ENCODE results near the gene TSC22D4. TPM values are rescaled to one million over a fixed set of nuclear protein-coding genes. Genes with fewer than 3 reads are reported as not detected.

TSC22D4 gene
- total RNA-seq, 4 donors from 2014 or later: 29.2 to 65.0 (median 33.7) TPM

DNA sequence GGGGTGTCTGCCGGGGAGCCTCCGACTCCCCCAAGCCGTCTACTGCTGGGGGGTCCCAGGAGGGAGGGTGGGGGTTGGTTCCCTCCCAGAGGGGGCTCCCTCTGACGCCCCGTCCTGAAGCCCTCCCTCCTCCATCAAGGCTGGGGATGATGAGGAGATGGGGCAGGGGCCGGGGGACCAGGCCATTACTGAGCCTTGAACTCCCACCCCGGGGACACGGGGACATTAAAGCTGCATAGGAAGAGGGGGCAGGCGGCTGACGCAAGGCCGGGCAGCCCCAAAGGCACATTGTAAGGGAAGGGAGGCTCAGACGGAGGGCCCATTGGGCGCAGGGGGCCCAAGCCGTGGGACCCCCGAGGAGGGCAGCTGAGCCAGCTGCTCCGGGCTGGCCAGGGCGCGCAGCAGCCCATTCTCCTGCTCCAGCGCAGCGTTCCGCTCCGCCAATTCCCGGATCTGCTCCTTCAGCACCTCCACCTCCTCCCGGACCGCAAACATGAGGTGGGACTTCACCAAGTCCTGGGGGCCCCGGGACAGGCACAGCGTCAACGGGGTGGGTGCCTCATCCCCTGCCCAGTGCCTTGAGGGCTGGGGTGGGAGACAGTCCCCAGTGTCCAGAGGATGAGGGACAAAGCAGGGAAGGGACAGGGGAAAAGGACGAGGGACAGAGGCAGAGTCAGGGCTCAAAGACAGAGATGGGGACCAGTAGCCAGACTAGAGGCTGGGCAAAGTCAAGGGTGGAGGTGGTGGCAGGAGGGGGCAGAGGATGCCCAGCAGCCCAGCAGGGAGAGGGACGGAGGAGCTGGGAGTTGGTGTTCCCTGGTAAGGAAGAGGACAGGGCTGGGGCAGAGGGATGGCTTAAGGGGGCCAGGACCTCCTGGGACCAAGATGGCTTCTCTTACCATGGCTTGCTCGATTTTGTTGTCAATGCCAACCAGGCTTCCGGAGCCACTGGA lies 12.1 kb downstream of the TSC22D4 start:
- DNase-seq: no peak
- 58 to 64% methylated on average over 5 to 7 of the region's 32 CpGs for WGBS, 2 donors
- Histone ChIP-seq H3K4me3 (no peak overlapping the region), H3K27me3 (no peaks in the 10 kb centered on the region), H3K36me3 (peaks cover 6 to 74% (median 7%) of the 10 kb centered on the region in 3 donors), H3K4me1 (peaks cover 15 to 63% (median 18%) of the 10 kb centered on the region in 3 donors), H3K27ac (peak overlapping the region in 2 of 4 donors; percentile 42 to 54), H3K9me3 (no peaks in the 10 kb centered on the region)
- intact Hi-C loops (cut with DNase I): no loop called here
- TF ChIP-seq POLR2A (IDR thresholded peaks at IDR 0.05): no peak
- TF ChIP-seq CTCF (IDR thresholded peaks at IDR 0.05): no peak

GRCh38 chr7:100465702-100466311 lies 13.2 kb downstream of the TSC22D4 start:
- Histone ChIP-seq H3K27me3 (no peaks in the 10 kb centered on the region), H3K27ac (peak overlapping the region; percentile 3 to 63 (median 48)), H3K9me3 (no peaks in the 10 kb centered on the region), H3K36me3 (peaks cover 6 to 71% (median 7%) of the 10 kb centered on the region in 3 donors), H3K4me3 (peak overlapping the region in 1 of 4 donors; percentile 37), H3K4me1 (peaks cover 15 to 54% (median 16%) of the 10 kb centered on the region in 3 donors)
- DNase-seq: no peak
- TF ChIP-seq CTCF (IDR thresholded peaks at IDR 0.05) (peak; percentile 16 to 51 (median 48)), POLR2A (IDR thresholded peaks at IDR 0.05) (no peak)
- 15 to 37% methylated on average over 5 of the region's 17 CpGs for WGBS, 2 donors
- intact Hi-C loops (cut with DNase I): no loop called here

- no peak for TF ChIP-seq CTCF (IDR thresholded peaks at IDR 0.05)
- TF ChIP-seq POLR2A (IDR thresholded peaks at IDR 0.05): no peak
- peaks cover 15 to 50% (median 16%) of the 10 kb centered on the region in 3 donors for H3K4me1 ChIP-seq
- intact Hi-C loops (cut with DNase I): no loop called here
- no peaks in the 10 kb centered on the region for H3K27me3 ChIP-seq
- 79 to 80% methylated on average over 6 to 8 of the region's 8 CpGs for WGBS, 2 donors
- no peak overlapping the region for H3K4me3 ChIP-seq
- H3K9me3 ChIP-seq: no peaks in the 10 kb centered on the region
- H3K27ac ChIP-seq: peak overlapping the region in 1 of 4 donors; percentile 54
- peaks cover 6 to 70% (median 7%) of the 10 kb centered on the region in 3 donors for H3K36me3 ChIP-seq
- DNase-seq: no peak
These were observed 13.7 kb downstream of the TSC22D4 start for GRCh38 chr7:100465299-100465698.

DNA sequence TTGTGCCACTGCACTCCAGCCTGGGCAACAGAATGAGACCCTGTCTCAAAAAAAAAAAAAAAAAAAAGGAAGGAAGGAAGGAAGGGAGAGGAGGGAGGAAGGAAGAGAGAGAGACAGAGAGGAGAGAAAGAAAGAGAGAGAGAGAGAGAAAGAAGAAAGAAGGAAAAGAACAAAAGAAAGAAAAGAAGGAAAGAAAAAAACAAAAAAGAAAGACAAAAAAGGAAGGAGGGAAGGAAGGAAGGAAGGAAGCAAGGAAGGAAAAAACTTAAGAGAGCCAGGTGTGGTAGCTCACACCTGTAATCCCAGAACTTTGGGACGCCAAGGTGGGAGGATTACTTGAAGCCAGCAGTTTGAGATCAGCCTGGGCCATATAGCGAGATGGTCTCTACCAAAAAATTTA lies 14.2 kb downstream of the TSC22D4 start:
- Histone ChIP-seq H3K9me3 (no peaks in the 10 kb centered on the region), H3K27ac (no peak overlapping the region), H3K4me1 (peaks cover 15 to 45% (median 16%) of the 10 kb centered on the region in 3 donors), H3K27me3 (no peaks in the 10 kb centered on the region), H3K4me3 (no peak overlapping the region), H3K36me3 (peaks cover 6 to 65% (median 7%) of the 10 kb centered on the region in 3 donors)
- TF ChIP-seq POLR2A (IDR thresholded peaks at IDR 0.05): no peak
- no peak for TF ChIP-seq CTCF (IDR thresholded peaks at IDR 0.05)
- intact Hi-C loops (cut with DNase I): no loop called here
- DNase-seq: no peak
- WGBS, 2 donors: 95% methylated on average over 2 of the region's 2 CpGs

- Histone ChIP-seq H3K27ac (peak within 1 kb of the TSS in 1 of 4 donors; percentile 17), H3K4me1 (peaks cover 11 to 39% (median 11%) of the 10 kb centered on the region in 3 donors), H3K27me3 (no peaks in the 10 kb centered on the region), H3K9me3 (no peaks in the 10 kb centered on the region), H3K4me3 (no peak within 1 kb of the TSS), H3K36me3 (peaks cover 6 to 61% (median 7%) of the 10 kb centered on the region in 3 donors)
- WGBS, 2 donors: 76% methylated on average over 7 of the region's 7 CpGs
- DNase-seq: no peak
- TF ChIP-seq CTCF (IDR thresholded peaks at IDR 0.05) (no peak), POLR2A (IDR thresholded peaks at IDR 0.05) (no peak)
- intact Hi-C loops (cut with DNase I): no loop called here
These were observed 14.8 kb downstream of the TSC22D4 start, which contains the start of gene SPACDR for GRCh38 chr7:100464210-100464660. Gene SPACDR (minus strand): TSS chr7:100464260. CDS start chr7:100464025, 235 bp downstream.

Data from esophagus squamous epithelium (tissue), 5 donors.